ENCODE results near the gene AQP5.

- TF ChIP-seq CTCF (IDR thresholded peaks at IDR 0.05) (no peak), POLR2A (IDR thresholded peaks at IDR 0.05) (no peak)
These were observed 32.1 kb upstream of the AQP5 start for GRCh38 chr12:49929581-49929980.
